GM19099 (cell line): ENCODE results near the gene SUSD1.

Source experiments
- POLR2A ChIP-seq: IDR thresholded peaks from 3 replicates; pipeline ENCODE4 v1.6.1; 2011; ENCODE audit warnings: low read depth; ENCODE audit not compliant: insufficient read length; ENCODE audit errors: extremely low read depth

SUSD1 gene

DNA sequence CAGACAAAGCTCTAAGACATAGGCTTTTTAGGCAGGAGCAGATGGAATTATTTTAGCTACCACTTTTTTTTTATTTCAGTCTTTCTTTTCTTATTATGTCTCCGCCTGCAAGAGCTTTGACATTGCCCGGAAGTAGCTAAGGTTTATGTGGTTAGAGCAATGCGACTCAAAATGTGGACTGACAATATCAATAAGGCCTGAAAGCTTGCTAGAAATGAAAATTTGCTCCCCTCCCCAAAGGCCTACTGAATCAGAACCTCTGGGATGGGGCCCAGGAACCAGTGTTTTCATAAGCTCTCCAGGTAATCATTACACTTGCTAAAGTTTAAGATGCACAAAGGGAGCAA is 81.3 kb downstream of the SUSD1 start:
- no peak for TF ChIP-seq POLR2A

DNA sequence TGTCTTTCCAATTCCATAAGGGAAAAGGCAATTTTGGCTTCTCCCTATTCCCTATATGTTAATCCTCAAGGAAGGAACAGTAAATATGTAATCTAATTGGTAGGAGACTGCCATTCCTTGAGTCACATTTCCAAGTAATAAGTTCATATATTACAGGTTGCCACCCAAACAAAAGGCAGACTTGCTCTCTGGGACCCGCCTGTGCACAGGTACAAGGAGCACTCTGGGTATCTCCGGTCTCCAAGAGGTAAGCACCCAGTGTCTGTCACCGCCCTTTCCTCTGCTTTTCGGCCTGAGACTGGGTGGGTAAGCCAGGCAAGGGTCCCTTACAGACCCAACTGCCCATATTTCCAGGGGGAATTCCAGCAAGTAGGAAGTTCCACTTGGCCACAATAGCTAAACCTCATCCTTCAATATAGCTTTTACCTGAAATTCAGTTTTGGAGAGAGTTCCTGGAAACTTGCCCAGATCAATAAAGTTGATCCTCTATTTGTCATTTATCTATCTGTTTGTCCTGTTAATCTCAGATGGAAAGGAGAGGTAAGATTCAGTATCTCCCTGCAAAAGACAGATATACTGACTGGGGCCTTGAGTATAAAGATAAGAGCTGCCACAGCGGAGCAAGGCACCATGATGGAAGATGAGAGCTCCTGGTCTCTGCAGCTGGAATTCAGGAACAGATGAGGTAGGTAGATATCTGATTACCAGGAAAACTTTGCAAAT is 81.8 kb downstream of the SUSD1 start:
- TF ChIP-seq POLR2A, result no peak

DNA sequence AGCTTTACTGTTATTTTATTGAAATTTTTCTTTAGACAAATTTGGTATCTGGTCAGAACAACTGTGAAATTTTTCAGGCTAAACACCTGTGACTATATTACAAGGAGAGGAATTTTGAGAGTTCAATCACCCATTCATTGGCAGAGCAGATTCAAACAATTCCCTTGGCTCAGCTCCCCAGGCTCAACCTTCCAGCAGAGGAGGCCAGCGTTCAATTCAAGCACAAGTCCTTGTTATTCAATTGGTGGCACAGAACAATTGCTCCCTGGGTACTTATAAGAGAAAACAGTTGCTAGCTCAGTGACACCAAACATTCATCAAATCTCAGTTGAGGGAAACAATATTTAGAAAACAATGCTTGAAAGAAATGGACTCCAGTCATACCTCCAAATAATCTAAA is 83.3 kb downstream of the SUSD1 start:
- no peak for TF ChIP-seq POLR2A

DNA sequence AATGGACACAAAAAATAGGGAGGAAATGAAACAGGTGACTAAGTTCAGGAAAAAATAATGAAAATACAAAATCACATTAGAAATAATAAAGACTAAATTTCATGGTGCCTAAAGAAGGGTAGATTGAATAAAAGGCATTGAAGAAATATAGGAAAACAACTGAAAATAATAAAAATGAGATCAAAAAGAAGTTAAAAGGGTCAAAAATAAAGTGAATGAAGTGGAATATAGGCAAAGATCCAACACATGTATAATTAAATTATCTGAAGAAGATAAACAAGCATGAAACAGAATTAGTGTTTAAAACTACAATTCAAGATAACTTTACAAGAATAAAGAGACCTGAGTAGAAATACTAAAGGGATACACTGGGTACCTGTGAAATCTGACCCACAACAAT is 87.6 kb downstream of the SUSD1 start:
- no peak for TF ChIP-seq POLR2A

DNA sequence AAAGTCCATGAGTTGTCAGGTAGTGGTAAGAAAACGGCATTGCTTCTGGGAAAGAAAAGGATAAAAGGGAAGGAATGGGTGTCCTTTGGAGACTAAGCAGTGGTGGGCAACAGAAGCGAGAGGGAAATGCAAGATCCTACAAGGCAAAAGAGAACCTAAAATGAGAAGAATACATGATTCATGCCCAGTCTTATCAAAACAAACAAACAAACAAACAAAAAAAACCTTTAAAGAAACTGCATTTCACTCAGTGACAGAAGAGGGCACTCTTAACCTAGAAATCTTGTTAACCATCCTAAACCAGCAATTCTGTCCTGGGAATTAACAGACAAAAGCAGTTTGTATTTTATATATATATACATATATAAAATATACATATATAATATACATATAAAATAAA is 88.5 kb downstream of the SUSD1 start:
- TF ChIP-seq POLR2A, result no peak

DNA sequence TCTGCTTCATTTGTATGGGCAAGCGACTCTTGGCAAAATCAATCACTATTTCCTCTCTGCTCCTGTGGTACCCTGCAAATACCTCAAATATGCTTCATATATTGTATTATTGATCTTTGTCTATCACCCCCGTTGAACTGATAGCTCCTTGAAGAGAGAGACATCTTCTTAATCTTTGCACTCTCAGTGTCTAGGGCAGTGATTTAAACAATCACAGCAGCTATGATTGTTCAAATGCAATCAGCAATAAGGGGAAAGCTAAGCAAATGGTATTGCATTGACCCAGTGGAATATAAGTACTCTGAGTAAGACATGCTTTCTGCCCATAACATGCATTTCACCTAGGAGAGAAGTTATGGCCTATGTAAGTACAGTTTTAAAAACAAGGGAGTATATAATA is 90.2 kb downstream of the SUSD1 start:
- TF ChIP-seq POLR2A, result no peak

DNA sequence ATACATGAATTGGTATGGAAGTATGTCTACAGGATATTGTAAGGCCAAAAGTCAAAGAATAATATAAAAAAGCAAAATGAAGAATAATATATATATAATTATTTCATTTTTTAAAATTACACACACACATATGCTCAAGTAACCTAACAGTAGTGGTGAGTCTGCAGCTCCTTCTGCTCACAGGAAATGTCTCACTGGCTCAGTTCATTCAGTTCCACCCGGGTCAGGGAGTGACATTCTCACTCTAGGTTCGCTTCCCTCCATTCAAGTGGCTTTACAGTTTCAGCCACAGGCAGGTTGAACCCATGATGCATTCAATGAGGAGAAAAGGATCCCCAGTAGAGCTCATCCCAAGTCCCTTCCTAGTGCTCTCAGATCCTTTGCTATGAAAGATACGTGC is 90.8 kb downstream of the SUSD1 start:
- TF ChIP-seq POLR2A, result no peak

DNA sequence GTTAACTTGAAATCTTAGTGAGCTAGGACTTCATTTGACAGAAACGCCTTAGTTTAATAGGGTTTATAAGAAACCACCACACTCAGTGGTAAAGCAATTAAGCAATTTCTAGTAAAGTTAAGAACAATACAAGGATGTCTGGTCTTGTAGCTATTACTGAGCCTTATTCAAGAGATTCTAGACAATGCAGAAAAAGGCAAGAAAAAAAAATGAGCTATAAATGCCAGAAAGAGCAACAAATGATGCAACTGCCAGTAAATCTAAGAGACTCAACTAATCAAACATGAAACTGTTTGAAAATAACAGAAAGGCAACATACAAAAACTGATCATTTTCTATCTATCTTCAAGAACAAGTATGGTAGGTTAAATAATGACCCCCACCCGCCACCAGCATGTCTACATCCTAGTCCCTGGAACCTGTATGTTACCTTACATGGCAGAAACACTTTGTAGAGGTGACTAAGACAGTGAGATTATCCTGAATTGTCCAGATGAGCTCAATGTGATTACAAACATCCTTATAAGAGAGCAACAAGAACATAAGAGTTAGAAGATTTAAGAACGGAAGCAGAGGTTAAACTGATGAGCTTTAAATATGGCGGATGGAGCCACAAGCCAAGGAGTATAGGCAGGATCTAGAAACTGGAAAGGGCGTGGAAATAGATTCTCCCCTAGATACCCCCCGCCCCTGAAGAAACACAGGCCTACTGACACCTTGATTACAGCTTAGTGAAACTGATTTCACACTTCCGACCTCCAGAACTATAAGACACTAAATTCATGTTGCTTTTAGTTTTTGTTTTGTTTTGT is 93.0 kb downstream of the SUSD1 start:
- TF ChIP-seq POLR2A, result no peak

DNA sequence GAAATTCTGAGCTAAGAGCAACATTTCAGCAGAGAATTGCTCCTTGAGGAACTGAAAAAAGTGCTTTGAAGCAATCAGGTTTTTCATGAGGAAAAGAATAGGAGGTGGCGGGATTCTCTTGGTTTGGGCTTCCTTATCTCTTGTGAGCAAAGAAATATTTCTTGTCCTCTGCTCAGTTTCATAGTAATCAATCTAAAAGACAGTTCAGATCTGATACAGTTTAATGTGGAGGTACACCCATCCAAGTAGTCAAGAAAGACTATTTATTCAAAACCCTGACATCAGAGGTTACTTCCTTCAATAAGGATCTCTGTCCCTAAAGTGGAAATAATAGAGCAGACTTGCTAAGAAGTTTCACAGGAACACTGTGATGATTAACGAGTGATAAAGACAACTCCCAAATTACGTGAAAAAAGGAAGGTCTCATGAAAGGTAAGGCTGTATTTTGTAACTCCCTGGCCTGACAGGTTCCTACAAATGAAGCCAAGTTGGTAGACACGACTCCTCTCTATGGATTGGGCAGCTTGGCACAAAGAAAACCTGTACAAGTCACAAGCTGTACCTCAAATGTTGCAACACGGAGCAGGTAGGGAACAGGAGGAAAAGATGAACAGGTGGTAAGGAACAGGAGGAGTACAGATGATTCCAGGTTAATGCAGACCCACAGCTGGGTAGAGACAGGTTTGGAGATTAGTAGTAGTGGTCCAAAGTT is 94.1 kb downstream of the SUSD1 start:
- TF ChIP-seq POLR2A, result no peak

DNA sequence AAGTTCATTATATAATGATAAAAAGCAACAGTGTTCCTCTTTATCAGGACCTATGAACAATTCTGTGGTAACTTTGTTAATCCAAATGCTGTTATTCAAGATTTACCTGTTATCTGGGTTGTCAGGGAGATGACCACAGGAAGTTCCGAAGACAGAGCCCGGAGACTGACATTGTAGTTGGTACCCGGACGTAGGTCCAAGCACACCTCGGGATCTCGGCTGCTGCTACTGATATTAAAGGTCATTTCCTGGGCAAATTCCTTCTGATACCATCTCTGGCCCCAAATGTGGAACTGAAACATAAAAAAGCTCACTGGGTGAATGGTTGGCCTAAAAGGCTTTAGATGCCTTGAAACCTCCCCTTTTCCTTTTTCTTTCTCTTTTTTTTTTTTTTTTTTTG is 96.7 kb downstream of the SUSD1 start:
- no peak for TF ChIP-seq POLR2A

DNA sequence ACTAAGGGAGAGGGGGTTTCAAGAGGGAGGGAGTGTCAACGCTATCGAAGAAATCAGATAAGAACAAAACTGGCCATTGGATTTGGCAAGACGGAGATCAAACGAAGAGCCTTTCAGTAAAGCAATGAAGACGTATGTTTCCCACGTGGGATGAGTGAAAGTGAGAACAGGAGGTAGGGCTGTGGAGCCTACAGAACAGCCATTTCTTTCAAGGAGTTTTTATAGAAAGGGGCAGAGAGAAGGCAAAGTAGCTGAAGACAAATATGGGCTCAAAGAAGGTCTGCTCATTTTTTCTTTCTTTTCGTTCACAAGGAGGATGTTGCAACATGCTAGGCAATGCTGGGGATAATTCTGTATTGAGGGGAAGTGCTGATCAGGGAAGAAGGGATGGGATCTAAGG is 98.3 kb downstream of the SUSD1 start:
- TF ChIP-seq POLR2A, result no peak

DNA sequence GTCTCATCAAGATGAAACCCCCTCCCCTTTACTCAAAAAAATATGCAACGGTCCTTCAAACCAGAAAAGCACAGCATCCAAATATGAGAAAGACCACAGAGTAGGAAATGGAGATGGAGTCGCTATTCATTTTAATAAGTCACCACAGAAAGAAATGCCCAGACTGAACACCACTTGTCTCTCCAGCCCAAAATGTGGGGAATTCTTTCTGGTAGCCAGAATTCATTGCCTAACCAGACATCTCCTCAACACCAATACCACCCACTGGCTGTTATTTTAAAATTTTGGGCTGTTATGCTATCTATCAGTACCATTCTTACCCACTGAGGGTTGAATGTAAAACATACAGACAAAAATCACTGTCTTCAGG is 100.1 kb downstream of the SUSD1 start:
- TF ChIP-seq POLR2A, result no peak

DNA sequence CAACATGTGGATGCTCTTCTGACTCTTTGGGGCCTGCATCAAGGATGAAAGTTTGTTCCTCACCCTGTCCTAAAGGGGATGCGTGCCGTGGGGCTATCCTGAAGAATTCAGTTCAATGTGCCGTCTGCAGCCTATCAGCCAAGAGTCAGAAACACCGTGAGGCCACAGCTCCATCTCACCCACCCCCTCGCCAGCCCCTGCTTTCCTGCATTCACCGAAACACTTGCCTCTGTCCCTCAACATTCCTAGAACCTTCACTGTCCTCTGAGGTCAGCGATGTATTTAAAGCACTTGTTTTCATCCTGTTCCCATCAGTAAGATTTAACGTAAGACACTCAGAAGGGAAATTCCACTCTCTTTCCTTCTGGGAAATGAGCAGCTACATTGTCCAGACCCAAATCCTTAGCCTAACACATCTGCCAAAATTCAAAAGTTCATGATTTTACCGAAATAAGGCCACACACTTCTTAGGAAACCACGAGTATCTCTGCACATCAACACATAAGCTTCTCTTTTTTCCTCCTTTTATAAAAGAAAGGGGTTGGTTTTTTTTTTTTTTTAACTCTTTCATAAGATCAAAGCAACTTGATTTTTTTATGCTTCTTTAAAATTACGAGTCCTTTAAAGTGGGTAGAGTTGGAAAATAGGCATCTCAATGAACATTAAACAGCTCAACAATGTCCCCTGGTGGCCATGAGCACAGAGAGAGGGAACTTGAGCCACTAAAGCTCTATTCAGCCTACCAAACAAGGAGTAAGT is 100.7 kb downstream of the SUSD1 start:
- TF ChIP-seq POLR2A, result no peak

DNA sequence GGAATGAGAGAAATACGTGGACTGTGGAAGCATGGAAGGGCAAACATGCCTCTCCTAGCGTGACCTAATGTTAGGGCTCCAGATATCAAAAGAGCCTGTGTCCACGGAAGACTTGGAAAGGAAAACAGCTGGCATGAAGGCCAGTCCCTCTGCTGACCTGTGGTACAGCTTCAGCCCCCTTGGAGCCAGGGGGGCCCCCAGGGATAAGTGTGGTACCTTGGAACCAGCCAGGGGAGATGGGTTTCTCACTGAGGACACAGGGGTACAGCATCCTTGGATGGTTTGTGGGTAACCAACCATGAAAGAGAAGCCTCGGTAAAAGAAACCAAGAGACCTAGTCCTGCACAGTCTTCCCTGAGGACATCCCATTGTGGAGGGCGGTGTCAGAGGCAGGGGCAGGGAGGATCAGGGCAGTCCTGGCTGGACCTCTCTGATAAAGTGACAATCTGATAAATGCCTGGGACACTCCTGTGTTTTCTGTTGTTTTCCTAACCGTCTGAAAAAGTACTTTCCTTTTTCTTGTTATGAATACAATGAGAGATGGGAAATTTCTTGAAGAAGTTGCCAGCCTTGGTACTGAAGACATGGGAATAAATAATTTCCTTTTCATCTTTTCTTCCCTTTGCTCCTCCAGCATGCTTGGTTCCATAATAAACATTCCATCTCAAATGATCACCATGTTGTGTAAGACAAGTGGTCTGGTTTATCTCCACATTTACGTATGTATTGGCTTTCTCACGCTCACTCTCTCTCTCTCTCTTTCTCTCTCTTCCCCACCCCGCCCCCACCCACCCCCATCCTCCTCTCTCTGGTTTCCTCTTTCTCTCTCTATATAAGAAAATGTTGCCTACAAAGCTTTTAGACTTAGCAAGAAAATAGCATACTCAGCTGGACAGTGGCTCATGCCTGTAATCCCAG is 102.1 kb downstream of the SUSD1 start:
- no peak for TF ChIP-seq POLR2A
